H9 (cell line): ENCODE data around the gene RBM44. TPM values are rescaled to one million over a fixed set of nuclear protein-coding genes. Genes with fewer than 3 reads are reported as not detected.

Source experiments
- DNase-seq: peaks from one replicate; pipeline ENCODE4 v3.0.0-alpha.2; 2017
- H2AFZ ChIP-seq: one replicate; pipeline ENCODE4 v1.6.1; 2013; ENCODE audit warnings: mild to moderate bottlenecking, low read length, control low read depth, moderate library complexity
- H2AK5ac ChIP-seq: 2 replicates; pipeline ENCODE4 v1.6.1; 2013; ENCODE audit warnings: low read length, control low read depth, mixed read lengths; ENCODE audit not compliant: insufficient read length
- H2BK120ac ChIP-seq: one replicate; pipeline ENCODE4 v1.6.1; 2013; ENCODE audit warnings: low read depth, mild to moderate bottlenecking, low read length, control low read depth, inconsistent platforms; ENCODE audit not compliant: poor library complexity, severe bottlenecking
- H2BK12ac ChIP-seq: 2 replicates; pipeline ENCODE4 v1.6.1; 2013; ENCODE audit warnings: low read length, control low read depth, mixed read lengths, low read depth; ENCODE audit not compliant: insufficient read length
- H2BK15ac ChIP-seq: 2 replicates; pipeline ENCODE4 v1.6.1; 2013; ENCODE audit warnings: low read depth, low read length, control low read depth
- H2BK20ac ChIP-seq: one replicate; pipeline ENCODE4 v1.6.1; 2013; ENCODE audit warnings: low read depth, mild to moderate bottlenecking, low read length, control low read depth, inconsistent platforms; ENCODE audit not compliant: poor library complexity, severe bottlenecking
- H2BK5ac ChIP-seq: 2 replicates; pipeline ENCODE4 v1.6.1; 2013; ENCODE audit warnings: low read length, control low read depth, mixed read lengths; ENCODE audit not compliant: insufficient read length
- H3K14ac ChIP-seq: 2 replicates; pipeline ENCODE4 v1.6.1; 2013; ENCODE audit warnings: low read length, control low read depth; ENCODE audit not compliant: insufficient read depth
- H3K18ac ChIP-seq: 2 replicates; pipeline ENCODE4 v1.6.1; 2013; ENCODE audit warnings: low read depth, mild to moderate bottlenecking, mixed read lengths, low read length, control low read depth; ENCODE audit not compliant: insufficient read length
- H3K23ac ChIP-seq: 2 replicates; pipeline ENCODE4 v1.6.1; 2013; ENCODE audit warnings: low read length, control low read depth, mixed read lengths, low read depth; ENCODE audit not compliant: insufficient read length
- H3K23me2 ChIP-seq: 2 replicates; pipeline ENCODE4 v1.6.1; 2013; ENCODE audit warnings: low read depth, mild to moderate bottlenecking, mixed read lengths, low read length, control low read depth; ENCODE audit not compliant: insufficient read length, poor library complexity, severe bottlenecking
- H3K27ac ChIP-seq: 2 replicates; pipeline ENCODE4 v1.5.1; 2013; ENCODE audit warnings: low read length, control low read depth, mixed read lengths, low read depth; ENCODE audit not compliant: insufficient read length
- H3K27me3 ChIP-seq: 2 replicates; pipeline ENCODE4 v1.6.1; 2013; ENCODE audit warnings: low read length, control low read depth, inconsistent platforms; ENCODE audit not compliant: insufficient read depth
- H3K4ac ChIP-seq: 2 replicates; pipeline ENCODE4 v1.6.1; 2013; ENCODE audit warnings: low read depth, mild to moderate bottlenecking, control low read depth, inconsistent platforms, low read length, moderate library complexity
- H3K4me1 ChIP-seq: 2 replicates; pipeline ENCODE4 v1.6.1; 2013; ENCODE audit warnings: low read length, control low read depth, inconsistent platforms; ENCODE audit not compliant: insufficient read depth
- H3K4me2 ChIP-seq: 2 replicates; pipeline ENCODE4 v1.6.1; 2013; ENCODE audit warnings: low read length, control low read depth, mixed read lengths; ENCODE audit not compliant: insufficient read length, insufficient read depth
- H3K56ac ChIP-seq: 2 replicates; pipeline ENCODE4 v1.6.1; 2013; ENCODE audit warnings: low read depth, mild to moderate bottlenecking, mixed read lengths, low read length, control low read depth; ENCODE audit not compliant: insufficient read length
- H3K79me1 ChIP-seq: 2 replicates; pipeline ENCODE4 v1.6.1; 2013; ENCODE audit warnings: low read depth, mild to moderate bottlenecking, moderate library complexity, low read length, control low read depth, inconsistent platforms; ENCODE audit not compliant: insufficient read depth, poor library complexity, severe bottlenecking
- H3K79me2 ChIP-seq: 2 replicates; pipeline ENCODE4 v1.6.1; 2013; ENCODE audit warnings: low read length, control low read depth, inconsistent platforms; ENCODE audit not compliant: insufficient read depth
- H3K9ac ChIP-seq: 2 replicates; pipeline ENCODE4 v1.6.1; 2013; ENCODE audit warnings: low read length, control low read depth, mixed read lengths; ENCODE audit not compliant: insufficient read length; ENCODE audit errors: extremely low read depth
- H3K9me3 ChIP-seq: one replicate; pipeline ENCODE4 v1.6.1; 2013; ENCODE audit warnings: low read depth, low read length, inconsistent platforms; ENCODE audit not compliant: control insufficient read depth
- H3T11ph ChIP-seq: one replicate; pipeline ENCODE4 v1.6.1; 2013; ENCODE audit warnings: mild to moderate bottlenecking, low read length, control low read depth, inconsistent platforms
- H4K20me1 ChIP-seq: one replicate; pipeline ENCODE4 v1.6.1; 2013; ENCODE audit not compliant: control insufficient read depth, insufficient read length, insufficient read depth
- H4K5ac ChIP-seq: 2 replicates; pipeline ENCODE4 v1.6.1; 2013; ENCODE audit warnings: low read depth, mild to moderate bottlenecking, mixed read lengths, low read length, control low read depth; ENCODE audit not compliant: insufficient read length
- H4K8ac ChIP-seq: replicated peaks from 2 replicates; pipeline ENCODE4 v1.6.1; 2013; ENCODE audit warnings: low read length, control low read depth, mixed read lengths, low read depth; ENCODE audit not compliant: insufficient read length
- H4K91ac ChIP-seq: 2 replicates; pipeline ENCODE4 v1.6.1; 2013; ENCODE audit warnings: low read depth, mild to moderate bottlenecking, moderate library complexity, mixed read lengths, low read length, control low read depth; ENCODE audit not compliant: insufficient read length
- H3K27ac Mint-ChIP-seq, 3 experiments: 2 replicates in 2 of 3; 3 replicates in 1 of 3; pipeline ENCODE4 v1.8.0; 2020 to 2021; ENCODE audit warnings: mixed read lengths in 3 of 3, mild to moderate bottlenecking in 1 of 3, moderate library complexity in 1 of 3
- H3K27me3 Mint-ChIP-seq: 2 replicates; pipeline ENCODE4 v1.8.0; 2021; ENCODE audit warnings: low read depth, mild to moderate bottlenecking, moderate library complexity, mixed read lengths
- H3K36me3 Mint-ChIP-seq, 3 experiments: 2 replicates in 2 of 3; 3 replicates in 1 of 3; pipeline ENCODE4 v1.8.0; 2020 to 2021; ENCODE audit warnings: low read depth in 3 of 3, mixed read lengths in 3 of 3; ENCODE audit not compliant: insufficient read depth in 1 of 3
- H3K4me1 Mint-ChIP-seq, 2 experiments: 2 replicates each; pipeline ENCODE4 v1.8.0; 2020; ENCODE audit warnings: mixed read lengths in 2 of 2
- H3K4me3 Mint-ChIP-seq, 2 experiments: 2 replicates in 1 of 2; 3 replicates in 1 of 2; pipeline ENCODE4 v1.8.0; 2020 to 2021; ENCODE audit warnings: mild to moderate bottlenecking in 2 of 2, mixed read lengths in 2 of 2, moderate library complexity in 1 of 2
- H3K9me3 Mint-ChIP-seq, 2 experiments: 2 replicates in 1 of 2; 3 replicates in 1 of 2; pipeline ENCODE4 v1.8.0; 2020; ENCODE audit warnings: mild to moderate bottlenecking in 2 of 2, mixed read lengths in 2 of 2, moderate library complexity in 1 of 2
- CTCF ChIP-seq: fragments of 200-600 bp; sonication (generic); conservative IDR thresholded peaks from 3 replicates; pipeline ENCODE4 v1.8.0; 2021; ENCODE audit warnings: antibody characterized with exemption, mild to moderate bottlenecking
- WGBS: extraction: QIAGEN DNeasy Blood & Tissue Kit; methylation state at CpG from one replicate; pipeline ENCODE4 v1.1.7; 2013; ENCODE audit warnings: missing lambda C conversion rate, low lambda C conversion rate, mixed read lengths; ENCODE audit not compliant: insufficient read length; ENCODE audit errors: extremely low coverage; 5-methylcytosine and 5-hydroxymethylcytosine counted together
- total RNA-seq: library from RNA; stranded (reverse); gene quantifications from 2 replicates; pipeline ENCODE4 v1.2.1, GENCODE V29; 2021

The RBM44 gene
- total RNA-seq, 1 experiment from 2014 or later: 0.15 TPM

GRCh38 chr2:237757616-237758015, 41.0 kb upstream of the RBM44 start:
- Histone ChIP-seq H3K56ac (no peak overlapping the region), H3K79me1 (no peaks in the 10 kb centered on the region), H2BK15ac (no peak overlapping the region), H3K27ac (no peak overlapping the region), H3K9ac (no peak overlapping the region), H3K27me3 (no peaks in the 10 kb centered on the region), H3K18ac (no peak overlapping the region), H2BK5ac (no peak overlapping the region), H3K23ac (no peak overlapping the region), H4K20me1 (no peaks in the 10 kb centered on the region), H3K23me2 (no peaks in the 10 kb centered on the region), H3K4me2 (no peak overlapping the region), H2AK5ac (no peak overlapping the region), H3K9me3 (no peaks in the 10 kb centered on the region), H3K14ac (no peak overlapping the region), H4K91ac (no peak overlapping the region), H3K4ac (no peak overlapping the region), H3K79me2 (no peaks in the 10 kb centered on the region), H2BK120ac (no peak overlapping the region), H2AFZ (no peak overlapping the region), H3T11ph (no peak overlapping the region), H4K8ac (no peak overlapping the region), H3K4me1 (no peaks in the 10 kb centered on the region), H4K5ac (no peak overlapping the region), H2BK20ac (no peak overlapping the region), H2BK12ac (no peak overlapping the region)
- WGBS: no CpG with 5 or more reads among the region's 10 CpGs
- no peak overlapping the region for H3K27ac Mint-ChIP-seq
- H3K9me3 Mint-ChIP-seq: no peaks in the 10 kb centered on the region
- no peak for TF ChIP-seq CTCF
- no peak for DNase-seq
- peaks cover 23 to 67% (median 52%) of the 10 kb centered on the region in 3 experiments; a peak in 6 of 7 replicates for H3K36me3 Mint-ChIP-seq
- no peaks in the 10 kb centered on the region for H3K4me1 Mint-ChIP-seq
- no peak overlapping the region for H3K4me3 Mint-ChIP-seq
- no peaks in the 10 kb centered on the region for H3K27me3 Mint-ChIP-seq
